ENCODE results near the gene CCDC78.
"Not testable (repeated sequence)": the region's sequence is repeated elsewhere in the genome, so short reads cannot be mapped to it uniquely, and the experiment has no call there.

DNA sequence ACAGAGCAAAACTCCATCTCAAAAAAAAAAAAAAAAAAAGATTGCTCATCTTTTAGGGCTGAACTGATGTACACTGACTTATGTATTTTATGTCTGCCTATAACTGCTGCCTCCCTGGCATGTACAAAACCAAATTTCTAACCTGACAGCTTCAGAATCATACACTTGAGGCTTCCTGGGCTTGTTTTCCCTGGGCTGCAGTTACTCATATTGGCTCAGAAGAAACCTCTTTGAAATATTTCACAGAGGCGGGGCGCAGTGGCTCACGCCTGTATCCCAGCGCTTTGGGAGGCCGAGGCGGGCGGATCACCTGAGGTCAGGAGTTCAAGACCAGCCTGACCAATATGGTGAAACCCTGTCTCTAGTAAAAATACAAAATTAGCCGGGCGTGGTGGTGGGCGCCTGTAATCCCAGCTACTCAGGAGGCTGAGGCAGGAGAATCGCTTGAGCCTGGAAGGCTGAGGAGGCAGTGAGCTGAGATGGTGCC, 27.9 kb upstream of the CCDC78 start:
- TF ChIP-seq, protein P1, sequence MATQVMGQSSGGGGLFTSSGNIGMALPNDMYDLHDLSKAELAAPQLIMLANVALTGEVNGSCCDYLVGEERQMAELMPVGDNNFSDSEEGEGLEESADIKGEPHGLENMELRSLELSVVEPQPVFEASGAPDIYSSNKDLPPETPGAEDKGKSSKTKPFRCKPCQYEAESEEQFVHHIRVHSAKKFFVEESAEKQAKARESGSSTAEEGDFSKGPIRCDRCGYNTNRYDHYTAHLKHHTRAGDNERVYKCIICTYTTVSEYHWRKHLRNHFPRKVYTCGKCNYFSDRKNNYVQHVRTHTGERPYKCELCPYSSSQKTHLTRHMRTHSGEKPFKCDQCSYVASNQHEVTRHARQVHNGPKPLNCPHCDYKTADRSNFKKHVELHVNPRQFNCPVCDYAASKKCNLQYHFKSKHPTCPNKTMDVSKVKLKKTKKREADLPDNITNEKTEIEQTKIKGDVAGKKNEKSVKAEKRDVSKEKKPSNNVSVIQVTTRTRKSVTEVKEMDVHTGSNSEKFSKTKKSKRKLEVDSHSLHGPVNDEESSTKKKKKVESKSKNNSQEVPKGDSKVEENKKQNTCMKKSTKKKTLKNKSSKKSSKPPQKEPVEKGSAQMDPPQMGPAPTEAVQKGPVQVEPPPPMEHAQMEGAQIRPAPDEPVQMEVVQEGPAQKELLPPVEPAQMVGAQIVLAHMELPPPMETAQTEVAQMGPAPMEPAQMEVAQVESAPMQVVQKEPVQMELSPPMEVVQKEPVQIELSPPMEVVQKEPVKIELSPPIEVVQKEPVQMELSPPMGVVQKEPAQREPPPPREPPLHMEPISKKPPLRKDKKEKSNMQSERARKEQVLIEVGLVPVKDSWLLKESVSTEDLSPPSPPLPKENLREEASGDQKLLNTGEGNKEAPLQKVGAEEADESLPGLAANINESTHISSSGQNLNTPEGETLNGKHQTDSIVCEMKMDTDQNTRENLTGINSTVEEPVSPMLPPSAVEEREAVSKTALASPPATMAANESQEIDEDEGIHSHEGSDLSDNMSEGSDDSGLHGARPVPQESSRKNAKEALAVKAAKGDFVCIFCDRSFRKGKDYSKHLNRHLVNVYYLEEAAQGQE (IDR thresholded peaks at IDR 0.05; ENCODE audit: insufficient replicate concordance, low read depth), result not testable (repeated sequence)
- not testable (repeated sequence) for TF ChIP-seq CTCF (IDR thresholded peaks at IDR 0.05; ENCODE audit: insufficient read depth, low read length); POLR2AphosphoS5 (IDR thresholded peaks at IDR 0.05; ENCODE audit: low read depth)

Measured in HL-60 (cell line).